Renal pelvis (tissue), 4 donors: ENCODE measurements around the gene PRKCA. TPM values are rescaled to one million over a fixed set of nuclear protein-coding genes. Genes with fewer than 3 reads are reported as not detected.
A peak's percentile ranks its signal among the peaks of the same experiment; 100 is the strongest.
"Not testable (repeated sequence)": the region's sequence is repeated elsewhere in the genome, so short reads cannot be mapped to it uniquely, and the experiment has no call there.

Source experiments
- DNase-seq: peaks from one replicate; pipeline ENCODE4 v3.0.0-alpha.2; 2013
- polyA plus RNA-seq, 3 donors: library from polyadenylated mRNA; unstranded; fragments of 120-200 nt; gene quantifications; one replicate each; pipeline ENCODE4 v1.2.1, GENCODE V29; 2013; ENCODE audit not compliant: insufficient read length in 3 of 3

The PRKCA gene
- polyA plus RNA-seq, 3 donors = 22.1 to 32.7 (median 28.5) TPM

- no peak for DNase-seq
These were observed 47.3 kb downstream of the PRKCA start for GRCh38 chr17:66349521-66350254.

- not testable (repeated sequence) for DNase-seq
These were observed 48.2 kb downstream of the PRKCA start for GRCh38 chr17:66350576-66350975.

- DNase-seq = no peak
These were observed 48.6 kb downstream of the PRKCA start for GRCh38 chr17:66351033-66351432.

- DNase-seq = no peak
These were observed 49.3 kb downstream of the PRKCA start for GRCh38 chr17:66351701-66352100.

GRCh38 chr17:66353937-66354401 is 51.6 kb downstream of the PRKCA start:
- DNase-seq = no peak

- no peak for DNase-seq
These were observed 52.1 kb downstream of the PRKCA start for GRCh38 chr17:66354472-66354871.

- DNase-seq = no peak
These were observed 52.6 kb downstream of the PRKCA start for GRCh38 chr17:66354981-66355380.

GRCh38 chr17:66355510-66355909 is 53.1 kb downstream of the PRKCA start:
- DNase-seq = no peak

GRCh38 chr17:66357037-66357436 is 54.6 kb downstream of the PRKCA start:
- DNase-seq = no peak

GRCh38 chr17:66359351-66359750 is 56.9 kb downstream of the PRKCA start:
- DNase-seq = no peak

- not testable (repeated sequence) for DNase-seq
These were observed 58.6 kb downstream of the PRKCA start for GRCh38 chr17:66360961-66361565.

GRCh38 chr17:66364508-66364907 is 62.1 kb downstream of the PRKCA start:
- no peak for DNase-seq

GRCh38 chr17:66364990-66365490 is 62.6 kb downstream of the PRKCA start:
- DNase-seq = no peak

- no peak for DNase-seq
These were observed 63.5 kb downstream of the PRKCA start for GRCh38 chr17:66365903-66366302.

- DNase-seq = no peak
These were observed 64.7 kb downstream of the PRKCA start for GRCh38 chr17:66367107-66367506.

- DNase-seq = no peak
These were observed 67.4 kb downstream of the PRKCA start for GRCh38 chr17:66369830-66370229.

- DNase-seq = no peak
These were observed 69.1 kb downstream of the PRKCA start for GRCh38 chr17:66371561-66371960.

GRCh38 chr17:66372182-66372581 is 69.8 kb downstream of the PRKCA start:
- no peak for DNase-seq

- DNase-seq = no peak
These were observed 70.7 kb downstream of the PRKCA start for GRCh38 chr17:66373079-66373478.

- peak; percentile 69 for DNase-seq
These were observed 71.8 kb downstream of the PRKCA start for GRCh38 chr17:66373944-66374817.

- no peak for DNase-seq
These were observed 72.7 kb downstream of the PRKCA start for GRCh38 chr17:66375121-66375520.

GRCh38 chr17:66378296-66378695 is 75.9 kb downstream of the PRKCA start:
- DNase-seq = no peak
